Bronchial epithelial cell (primary cell): ENCODE results near the gene WDR6. TPM values are rescaled to one million over a fixed set of nuclear protein-coding genes. Genes with fewer than 3 reads are reported as not detected.

Experiments
- DNase-seq: peaks from one replicate; pipeline ENCODE4 v3.0.0-alpha.2; 2010; ENCODE audit warnings: low read depth
- FAIRE-seq: peaks from 2 replicates; lab custom pipeline; 2011; peaks lifted over from hg19 to GRCh38; lab: Jason Lieb, UNC
- H3K27me3 ChIP-seq: 2 replicates; pipeline ENCODE4 v1.5.1; 2011; ENCODE audit warnings: low read length; ENCODE audit not compliant: control insufficient read depth, insufficient read depth
- H3K36me3 ChIP-seq: 2 replicates; pipeline ENCODE4 v1.5.1; 2011; ENCODE audit warnings: low read length; ENCODE audit not compliant: control insufficient read depth, insufficient read depth
- H3K4me3 ChIP-seq: 2 replicates; pipeline ENCODE4 v1.5.1; 2011; ENCODE audit warnings: mild to moderate bottlenecking, low read depth, low read length, control low read depth
- total RNA-seq: library from RNA; depleted of rRNA; stranded (reverse); fragments of >200 nt; gene quantifications from 2 replicates; pipeline ENCODE4 v1.2.1, GENCODE V29; 2014
- TF ChIP-seq, protein P1 (sequence below): IDR thresholded peaks from 2 replicates; pipeline ENCODE4 v1.5.1; 2011; ENCODE audit warnings: mild to moderate bottlenecking, moderate library complexity, low read length, control low read depth, inconsistent platforms; ENCODE audit not compliant: insufficient read depth, severe bottlenecking

WDR6 gene
- total RNA-seq, 1 donor from 2014 or later: 61.1 TPM

DNA sequence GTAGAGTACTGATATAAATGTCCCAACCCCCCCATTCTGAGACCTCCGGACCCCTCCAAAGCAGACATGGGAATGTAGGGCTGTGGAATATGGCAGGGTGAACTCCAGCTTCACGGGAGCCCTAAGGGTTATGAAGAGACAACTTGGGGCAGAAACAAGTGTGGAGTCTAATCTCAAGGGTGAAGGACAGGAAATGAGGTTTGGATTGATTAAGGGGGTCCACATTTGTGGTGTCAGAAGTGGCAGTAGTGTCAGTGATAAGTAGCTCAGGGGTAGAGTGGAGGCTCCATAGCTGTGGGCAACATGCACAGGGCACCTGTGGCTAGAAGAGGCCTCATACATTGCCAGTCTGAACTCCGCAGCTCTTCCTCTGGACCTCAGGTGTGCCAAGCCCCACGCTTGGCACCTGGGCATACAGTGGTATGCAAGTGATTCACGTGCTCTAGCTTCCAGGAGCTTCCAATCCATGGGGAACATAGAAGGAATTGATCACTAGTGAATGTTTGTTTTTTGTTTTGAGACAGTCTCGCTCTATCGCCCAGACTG lies 21.3 kb upstream of the WDR6 start:
- TF ChIP-seq, protein P1, sequence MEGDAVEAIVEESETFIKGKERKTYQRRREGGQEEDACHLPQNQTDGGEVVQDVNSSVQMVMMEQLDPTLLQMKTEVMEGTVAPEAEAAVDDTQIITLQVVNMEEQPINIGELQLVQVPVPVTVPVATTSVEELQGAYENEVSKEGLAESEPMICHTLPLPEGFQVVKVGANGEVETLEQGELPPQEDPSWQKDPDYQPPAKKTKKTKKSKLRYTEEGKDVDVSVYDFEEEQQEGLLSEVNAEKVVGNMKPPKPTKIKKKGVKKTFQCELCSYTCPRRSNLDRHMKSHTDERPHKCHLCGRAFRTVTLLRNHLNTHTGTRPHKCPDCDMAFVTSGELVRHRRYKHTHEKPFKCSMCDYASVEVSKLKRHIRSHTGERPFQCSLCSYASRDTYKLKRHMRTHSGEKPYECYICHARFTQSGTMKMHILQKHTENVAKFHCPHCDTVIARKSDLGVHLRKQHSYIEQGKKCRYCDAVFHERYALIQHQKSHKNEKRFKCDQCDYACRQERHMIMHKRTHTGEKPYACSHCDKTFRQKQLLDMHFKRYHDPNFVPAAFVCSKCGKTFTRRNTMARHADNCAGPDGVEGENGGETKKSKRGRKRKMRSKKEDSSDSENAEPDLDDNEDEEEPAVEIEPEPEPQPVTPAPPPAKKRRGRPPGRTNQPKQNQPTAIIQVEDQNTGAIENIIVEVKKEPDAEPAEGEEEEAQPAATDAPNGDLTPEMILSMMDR: no peak
- H3K36me3 ChIP-seq: peaks cover 11% of the 10 kb centered on the region
- H3K4me3 ChIP-seq: no peak overlapping the region
- H3K27me3 ChIP-seq: no peaks in the 10 kb centered on the region
- FAIRE-seq (no peak), DNase-seq (no peak)

DNA sequence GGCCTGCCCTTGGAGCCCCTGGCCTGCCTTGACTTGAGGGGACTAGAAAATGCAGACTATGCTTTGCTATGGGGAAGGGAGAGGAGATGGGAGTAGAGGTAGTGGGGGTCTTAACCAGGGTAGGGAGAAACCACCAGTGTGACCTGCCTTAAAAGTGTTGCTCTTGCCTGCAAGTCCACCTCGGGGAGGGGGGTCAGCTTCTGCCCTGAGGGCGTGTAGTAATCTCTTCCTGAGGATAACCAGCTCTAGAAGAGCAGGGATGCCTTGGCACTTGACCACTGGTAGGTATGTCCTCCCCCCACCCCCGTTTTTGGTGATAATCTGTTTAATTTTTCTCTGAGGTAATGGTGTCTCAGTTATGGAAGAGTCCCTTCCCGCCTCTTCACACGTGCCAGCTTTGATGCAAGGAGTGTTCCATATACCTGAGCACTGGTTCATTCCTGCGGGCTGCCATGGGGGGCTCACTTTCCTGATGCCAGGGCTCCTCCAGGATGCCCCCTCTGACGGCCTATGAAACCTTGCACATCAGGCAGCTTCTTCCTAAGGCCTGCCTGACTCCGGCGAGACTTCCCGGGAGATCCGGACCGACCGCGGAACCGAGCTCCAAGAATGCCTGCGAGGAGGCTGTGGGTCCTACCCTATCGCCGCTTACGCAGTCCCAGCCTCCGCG lies 17.9 kb upstream of the WDR6 start:
- TF ChIP-seq, protein P1: no peak
- DNase-seq (no peak), FAIRE-seq (no peak)
- Histone ChIP-seq H3K27me3 (no peaks in the 10 kb centered on the region), H3K36me3 (peaks cover 1% of the 10 kb centered on the region), H3K4me3 (peak overlapping the region; percentile 79)

DNA sequence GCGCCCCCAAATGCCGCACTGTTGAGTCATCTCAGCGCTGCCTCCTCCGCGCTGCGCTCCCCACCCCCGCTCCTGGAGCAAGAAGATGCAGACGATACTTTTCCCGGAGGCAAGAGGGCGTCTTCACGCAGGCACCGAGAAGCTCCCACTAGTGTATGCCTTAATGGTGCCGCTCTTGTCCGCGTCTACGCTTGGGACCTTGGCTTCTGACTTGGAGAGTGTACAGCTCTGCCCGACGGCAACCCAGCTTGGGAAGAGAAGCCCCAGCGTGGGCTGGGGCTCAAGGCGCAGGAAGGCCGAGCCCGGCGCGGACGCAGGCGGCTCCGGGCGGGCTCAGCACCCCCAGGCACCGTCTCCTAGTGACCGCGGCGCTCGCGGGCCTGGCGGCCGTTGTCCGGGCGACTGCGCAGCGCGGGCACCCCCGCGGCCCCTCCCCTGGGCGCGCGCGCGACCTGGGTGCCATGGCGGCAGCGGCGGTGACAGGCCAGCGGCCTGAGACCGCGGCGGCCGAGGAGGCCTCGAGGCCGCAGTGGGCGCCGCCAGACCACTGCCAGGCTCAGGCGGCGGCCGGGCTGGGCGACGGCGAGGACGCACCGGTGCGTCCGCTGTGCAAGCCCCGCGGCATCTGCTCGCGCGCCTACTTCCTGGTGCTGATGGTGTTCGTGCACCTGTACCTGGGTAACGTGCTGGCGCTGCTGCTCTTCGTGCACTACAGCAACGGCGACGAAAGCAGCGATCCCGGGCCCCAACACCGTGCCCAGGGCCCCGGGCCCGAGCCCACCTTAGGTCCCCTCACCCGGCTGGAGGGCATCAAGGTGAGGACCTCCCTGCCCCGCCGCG lies 17.2 kb upstream of the WDR6 start, which contains the start of gene P4HTM:
Gene P4HTM (plus strand): TSS at position 446 of the 840 bp plus-strand sequence. CDS start 16 bp downstream, at position 462.
- Histone ChIP-seq H3K27me3 (no peaks in the 10 kb centered on the region), H3K4me3 (peak within 1 kb of the TSS; percentile 79), H3K36me3 (peaks cover 1% of the 10 kb centered on the region)
- peak; percentile 63 for DNase-seq
- TF ChIP-seq, protein P1: peak; percentile 42
- FAIRE-seq: no peak

DNA sequence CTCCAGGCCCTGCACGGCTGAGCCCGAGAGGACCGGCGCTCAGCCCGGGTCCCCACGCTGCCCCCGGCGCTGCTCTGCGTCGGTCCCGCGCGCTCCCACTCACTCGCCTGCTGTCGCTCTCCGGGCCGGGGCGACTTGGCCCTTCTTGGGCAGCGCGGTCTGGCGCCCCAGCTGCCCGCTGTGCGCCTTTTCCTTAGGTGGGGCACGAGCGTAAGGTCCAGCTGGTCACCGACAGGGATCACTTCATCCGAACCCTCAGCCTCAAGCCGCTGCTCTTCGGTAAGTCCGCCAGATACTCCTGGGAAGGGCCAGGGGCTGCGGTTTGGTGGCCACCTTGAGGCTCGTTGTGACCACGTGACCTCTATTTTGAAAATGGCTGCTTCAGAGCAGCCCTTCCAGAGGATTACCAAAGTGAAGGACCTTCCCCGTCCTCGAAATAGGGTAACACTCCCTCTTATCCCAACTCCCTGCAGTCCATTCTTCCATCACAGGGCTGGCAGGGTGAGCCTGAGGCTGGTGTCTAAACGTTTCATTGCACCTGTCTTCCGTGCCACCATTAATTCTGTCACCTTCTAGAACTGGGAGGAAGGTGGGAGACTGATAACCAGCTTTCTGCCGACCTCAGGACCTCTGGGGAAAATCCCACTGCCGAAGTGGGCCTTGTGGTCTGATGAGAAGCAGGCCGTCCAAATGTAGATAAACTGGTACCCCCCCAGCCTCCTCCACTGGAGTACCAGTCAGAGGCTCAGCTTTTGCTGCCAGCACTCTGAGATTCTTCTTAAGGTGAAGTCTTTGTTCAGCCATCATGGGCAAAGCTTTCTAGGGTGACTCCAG lies 16.3 kb upstream of the WDR6 start:
- FAIRE-seq (no peak), DNase-seq (no peak)
- TF ChIP-seq, protein P1: no peak
- Histone ChIP-seq H3K27me3 (no peaks in the 10 kb centered on the region), H3K36me3 (no peaks in the 10 kb centered on the region), H3K4me3 (peak overlapping the region; percentile 79)

DNA sequence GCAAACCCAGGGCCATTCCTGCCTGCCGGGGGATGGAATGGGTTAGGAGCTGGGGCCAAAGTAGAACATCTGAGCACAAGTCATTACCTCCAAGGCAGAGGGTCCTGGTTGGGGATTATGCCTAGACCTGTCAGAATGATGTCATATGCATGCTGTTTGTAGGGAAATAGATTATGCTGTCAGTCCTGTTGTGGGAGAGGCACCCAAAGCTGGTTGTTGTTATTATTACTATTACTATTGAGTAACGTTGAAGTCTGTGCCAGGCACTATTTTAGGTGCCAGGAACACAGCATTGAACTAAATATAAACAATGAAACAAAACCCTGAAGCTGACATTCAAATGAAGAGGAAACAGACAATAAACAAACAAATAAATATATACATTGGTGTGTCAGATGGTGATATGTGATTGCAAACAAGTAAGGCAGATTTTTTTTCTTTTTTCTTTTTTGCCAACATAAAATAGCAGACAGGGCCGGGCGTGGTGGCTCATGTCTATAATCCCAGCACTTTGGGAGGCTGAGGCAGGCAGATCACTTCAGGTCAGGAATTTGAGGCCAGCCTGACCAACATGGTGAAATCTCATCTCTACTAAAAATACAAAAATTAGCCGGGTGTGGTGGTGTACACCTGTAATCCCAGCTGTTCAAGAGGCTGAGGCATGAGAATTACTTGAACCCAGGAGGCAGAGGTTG lies 15.2 kb upstream of the WDR6 start:
- FAIRE-seq (no peak), DNase-seq (peak; percentile 51)
- Histone ChIP-seq H3K27me3 (no peaks in the 10 kb centered on the region), H3K4me3 (no peak overlapping the region), H3K36me3 (no peaks in the 10 kb centered on the region)
- TF ChIP-seq, protein P1: no peak
